ENCODE measurements around the gene SPACA6. TPM values are rescaled to one million over a fixed set of nuclear protein-coding genes. Genes with fewer than 3 reads are reported as not detected.
"Not testable (repeated sequence)": the region's sequence is repeated elsewhere in the genome, so short reads cannot be mapped to it uniquely, and the experiment has no call there.

Gene SPACA6
- polyA plus RNA-seq (ENCODE audit: insufficient read length) = 7.4 TPM

DNA sequence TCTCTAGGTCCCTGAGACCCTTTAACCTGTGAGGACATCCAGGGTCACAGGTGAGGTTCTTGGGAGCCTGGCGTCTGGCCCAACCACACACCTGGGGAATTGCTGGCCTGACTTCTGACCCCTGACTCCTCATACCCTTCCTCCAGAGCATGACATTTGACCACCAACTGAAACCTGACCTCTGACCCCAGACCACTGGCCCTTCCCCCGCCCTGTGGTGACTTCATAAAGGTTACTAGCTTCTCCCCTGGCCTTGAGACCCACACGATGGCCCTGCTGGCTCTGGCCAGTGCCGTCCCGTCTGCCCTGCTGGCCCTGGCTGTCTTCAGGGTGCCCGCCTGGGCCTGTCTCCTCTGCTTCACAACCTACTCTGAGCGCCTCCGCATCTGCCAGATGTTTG is at the start of gene SPACA6:
SPACA6 (plus strand) TSS at position 71 of the 400 bp plus-strand sequence; CDS start at position 268, 197 bp downstream.
- DNase-seq (ENCODE audit: low read depth) = no peak

GRCh38 chr19:51644636-51645271 is 48.4 kb upstream of the SPACA6 start:
- no peak for DNase-seq (ENCODE audit: low read depth)

DNA sequence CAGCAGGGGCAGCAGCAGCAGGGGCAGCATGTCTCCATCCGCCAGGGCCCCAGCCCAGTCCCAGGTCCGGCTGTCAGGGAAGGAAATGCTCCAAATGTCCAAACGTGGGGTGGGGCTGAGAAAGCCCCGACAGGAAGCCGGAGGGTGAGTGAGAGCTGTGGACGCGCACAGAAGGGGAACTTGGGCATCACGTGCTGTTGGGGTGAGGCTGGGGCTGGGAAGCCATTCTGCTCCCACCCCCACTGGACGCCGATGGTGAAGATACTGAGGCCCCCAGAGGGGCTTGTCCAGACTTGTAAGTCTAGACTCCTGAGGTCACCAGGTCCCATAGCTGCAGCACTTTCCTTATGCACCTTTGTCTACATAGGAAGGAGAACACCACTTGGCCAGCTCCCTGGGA is 46.4 kb upstream of the SPACA6 start, which contains the start of gene SIGLEC14:
SIGLEC14 (minus strand) TSS at position 96 of the 400 bp plus-strand sequence; CDS start at position 30, 66 bp downstream.
- DNase-seq (ENCODE audit: low read depth) = not testable (repeated sequence)

DNA sequence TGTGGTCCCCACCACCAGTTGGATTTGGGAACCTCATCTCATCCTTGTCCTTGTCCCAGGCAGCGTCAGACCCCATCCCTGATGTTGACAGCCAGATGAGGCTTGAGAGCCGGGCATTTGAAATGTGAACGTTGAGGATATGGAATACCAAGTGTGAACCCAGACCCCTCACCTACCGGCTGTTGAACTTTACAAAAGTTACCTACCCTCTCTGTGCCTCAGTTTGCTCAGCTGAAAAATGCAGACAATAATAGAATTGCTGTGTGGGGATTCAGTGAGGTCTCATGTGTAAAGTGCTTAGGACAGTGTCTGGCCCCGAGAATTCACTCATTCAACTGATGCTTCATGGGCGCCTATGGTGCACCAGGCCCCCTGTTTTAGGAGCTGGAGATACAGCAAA is 45.8 kb upstream of the SPACA6 start:
- DNase-seq (ENCODE audit: low read depth) = no peak

DNA sequence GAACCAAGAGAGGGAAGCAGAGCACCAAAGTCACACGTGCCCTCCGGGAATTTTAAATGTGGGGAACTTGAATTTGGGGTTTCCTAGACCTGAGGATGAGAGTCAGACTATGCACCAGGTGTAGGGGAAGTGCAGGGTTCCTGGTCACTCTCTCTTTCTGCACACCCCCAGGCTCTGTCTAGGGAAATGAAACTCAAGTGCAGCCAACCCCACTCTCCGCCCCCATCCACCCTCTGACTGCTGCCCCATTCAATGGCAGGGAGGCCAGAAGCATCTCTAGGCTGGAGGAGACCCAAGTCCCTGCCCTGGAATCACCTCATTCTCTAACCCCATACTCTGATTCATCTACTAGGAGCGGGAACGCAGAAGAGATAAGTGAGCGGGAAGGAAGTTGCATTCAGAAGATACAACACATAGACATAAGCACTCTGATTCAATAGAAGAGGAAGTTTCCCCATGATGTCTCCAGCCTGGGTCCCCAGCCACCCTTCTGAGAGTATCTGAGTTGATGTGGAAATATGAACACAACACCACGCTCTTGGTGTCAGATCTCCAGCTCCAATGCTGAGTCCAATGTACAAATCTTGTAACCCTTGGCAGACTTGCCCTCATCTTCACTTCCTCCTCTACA is 41.8 kb upstream of the SPACA6 start:
- no peak for DNase-seq (ENCODE audit: low read depth)

DNA sequence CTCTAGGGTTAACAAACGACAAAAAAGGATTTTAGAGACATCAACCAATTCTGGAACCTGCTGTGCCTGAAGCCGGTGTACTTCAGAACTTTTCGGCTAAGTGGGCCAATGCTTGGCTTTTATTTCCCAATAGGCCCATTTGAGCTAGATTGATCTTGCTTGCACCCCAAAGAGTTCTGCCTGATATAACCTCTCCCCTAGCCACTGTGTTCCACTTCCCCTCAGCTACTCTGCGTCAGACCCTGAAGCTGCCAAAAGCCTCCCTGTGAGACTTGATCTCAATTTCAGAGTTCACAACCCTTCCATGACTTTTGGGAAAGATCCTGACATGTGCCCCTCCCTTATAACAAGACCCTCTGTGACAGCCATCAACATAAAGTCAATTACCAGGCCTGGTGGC is 40.9 kb upstream of the SPACA6 start:
- no peak for DNase-seq (ENCODE audit: low read depth)

GRCh38 chr19:51653162-51653561 is 40.0 kb upstream of the SPACA6 start:
- DNase-seq (ENCODE audit: low read depth) = no peak

DNA sequence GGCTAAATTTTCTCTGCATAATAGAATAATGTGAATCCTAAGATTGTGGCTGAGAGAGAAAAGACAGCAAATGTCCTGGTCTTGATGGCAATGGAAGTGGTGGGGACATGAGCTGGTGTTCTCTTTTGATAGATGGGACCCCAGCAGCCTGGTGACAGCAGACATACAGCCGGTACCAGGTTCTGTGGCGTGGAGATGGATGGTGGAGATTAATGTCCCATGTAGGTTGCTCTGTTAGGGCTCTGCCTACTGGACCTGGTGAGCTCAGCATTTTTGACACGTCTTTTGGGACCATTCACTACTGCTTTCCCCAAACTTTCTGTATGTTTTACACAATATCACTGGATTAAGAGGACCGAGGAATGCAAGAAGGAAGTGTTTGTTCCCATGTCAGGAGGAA is 38.3 kb upstream of the SPACA6 start:
- no peak for DNase-seq (ENCODE audit: low read depth)

- DNase-seq (ENCODE audit: low read depth) = peak; percentile 51
These were observed 32.0 kb upstream of the SPACA6 start for GRCh38 chr19:51660975-51661600.

DNA sequence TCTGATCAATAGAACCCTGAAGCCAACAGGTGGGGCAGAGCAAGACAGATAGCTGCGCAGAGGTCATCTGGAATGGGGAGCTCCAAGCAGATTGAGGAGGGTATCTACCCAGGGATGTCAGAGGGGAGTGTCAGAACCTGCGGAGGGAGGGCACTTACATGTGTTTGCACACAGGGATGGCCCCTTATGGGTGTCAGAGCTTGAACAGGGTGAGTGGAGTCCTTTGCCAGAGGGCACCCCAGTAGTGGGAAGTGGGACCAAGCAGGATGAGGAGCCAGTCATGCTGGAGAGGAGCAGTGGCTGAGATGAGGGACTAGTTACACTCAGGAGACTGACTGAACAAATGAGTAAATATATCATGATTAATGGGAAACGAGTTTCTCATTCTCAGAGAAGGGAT is 29.5 kb upstream of the SPACA6 start:
- DNase-seq (ENCODE audit: low read depth) = no peak

DNA sequence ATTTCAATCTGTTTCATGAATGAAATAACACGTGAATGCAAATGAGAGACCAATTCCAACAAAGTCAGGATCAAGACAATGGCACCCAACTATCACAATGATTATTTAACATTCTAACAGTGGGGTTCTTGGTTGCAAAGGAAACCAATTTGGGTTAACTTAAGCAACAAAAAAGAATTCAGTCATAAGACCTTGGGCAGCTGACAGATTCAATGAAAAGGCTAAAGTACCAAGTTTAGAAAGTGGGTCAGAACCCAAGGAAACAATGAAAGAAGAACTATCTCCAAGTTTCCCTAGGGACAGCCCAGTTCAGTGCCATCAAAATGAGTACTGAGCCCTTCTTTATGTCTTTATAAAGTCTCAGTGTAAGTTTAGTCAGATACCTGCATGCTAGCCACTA is 29.0 kb upstream of the SPACA6 start:
- no peak for DNase-seq (ENCODE audit: low read depth)

GRCh38 chr19:51664997-51665396 is 28.1 kb upstream of the SPACA6 start:
- no peak for DNase-seq (ENCODE audit: low read depth)

- no peak for DNase-seq (ENCODE audit: low read depth)
These were observed 24.9 kb upstream of the SPACA6 start for GRCh38 chr19:51668216-51668615.

DNA sequence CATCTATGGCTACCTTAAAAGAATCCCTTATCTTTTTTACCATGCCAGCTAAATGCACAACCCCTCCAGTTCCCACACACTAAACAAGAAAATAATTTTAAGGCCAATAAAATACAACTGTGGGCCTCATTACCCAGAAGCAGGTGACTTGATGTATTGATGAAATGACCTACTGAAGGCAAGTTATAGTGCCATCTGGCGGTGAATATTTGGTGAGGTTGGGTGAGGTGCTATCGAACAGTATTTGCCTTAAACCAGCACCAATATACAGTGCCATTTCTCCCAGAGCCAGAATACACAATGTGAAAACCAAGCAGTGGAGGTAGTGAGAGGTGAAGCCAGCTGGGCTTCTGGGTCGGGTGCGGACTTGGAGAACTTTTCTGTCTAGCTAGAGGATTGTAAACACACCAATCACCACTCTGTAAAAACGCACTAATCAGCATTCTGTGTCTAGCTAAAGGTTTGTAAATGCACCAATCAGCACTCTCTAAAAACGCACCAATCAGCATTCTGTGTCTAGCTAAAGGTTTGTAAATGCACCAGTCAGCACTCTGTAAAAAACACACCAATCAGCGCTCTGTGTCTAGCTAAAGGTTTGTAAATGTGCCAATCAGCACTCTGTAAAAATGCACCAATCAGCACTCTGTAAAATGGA is 17.1 kb upstream of the SPACA6 start:
- not testable (repeated sequence) for DNase-seq (ENCODE audit: low read depth)

- DNase-seq (ENCODE audit: low read depth) = no peak
These were observed 16.5 kb upstream of the SPACA6 start for GRCh38 chr19:51676566-51677083.

GRCh38 chr19:51680474-51680873 is 12.7 kb upstream of the SPACA6 start:
- DNase-seq (ENCODE audit: low read depth) = no peak

- DNase-seq (ENCODE audit: low read depth) = no peak
These were observed 11.7 kb upstream of the SPACA6 start for GRCh38 chr19:51681286-51681941.

DNA sequence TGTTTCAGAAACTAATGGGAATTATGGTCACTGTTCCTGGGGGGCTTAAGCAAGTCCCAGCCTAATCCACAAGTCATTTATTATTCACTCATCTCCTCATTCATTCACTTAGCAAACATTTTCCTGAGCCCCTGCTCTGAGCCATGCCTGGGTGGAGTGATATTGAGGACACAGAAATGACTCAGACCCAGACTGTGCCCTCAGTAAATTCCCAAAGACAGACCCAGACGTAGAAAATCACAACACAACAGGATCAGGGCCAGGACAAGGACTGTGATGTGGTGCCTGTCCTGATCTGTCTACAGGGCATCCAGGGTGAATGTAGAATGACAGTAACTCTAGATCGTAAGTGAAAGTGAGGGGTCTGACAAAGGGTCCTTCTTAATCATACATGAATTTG is 7.0 kb upstream of the SPACA6 start:
- no peak for DNase-seq (ENCODE audit: low read depth)

- DNase-seq (ENCODE audit: low read depth) = no peak
These were observed 5.1 kb upstream of the SPACA6 start for GRCh38 chr19:51687791-51688670.

DNA sequence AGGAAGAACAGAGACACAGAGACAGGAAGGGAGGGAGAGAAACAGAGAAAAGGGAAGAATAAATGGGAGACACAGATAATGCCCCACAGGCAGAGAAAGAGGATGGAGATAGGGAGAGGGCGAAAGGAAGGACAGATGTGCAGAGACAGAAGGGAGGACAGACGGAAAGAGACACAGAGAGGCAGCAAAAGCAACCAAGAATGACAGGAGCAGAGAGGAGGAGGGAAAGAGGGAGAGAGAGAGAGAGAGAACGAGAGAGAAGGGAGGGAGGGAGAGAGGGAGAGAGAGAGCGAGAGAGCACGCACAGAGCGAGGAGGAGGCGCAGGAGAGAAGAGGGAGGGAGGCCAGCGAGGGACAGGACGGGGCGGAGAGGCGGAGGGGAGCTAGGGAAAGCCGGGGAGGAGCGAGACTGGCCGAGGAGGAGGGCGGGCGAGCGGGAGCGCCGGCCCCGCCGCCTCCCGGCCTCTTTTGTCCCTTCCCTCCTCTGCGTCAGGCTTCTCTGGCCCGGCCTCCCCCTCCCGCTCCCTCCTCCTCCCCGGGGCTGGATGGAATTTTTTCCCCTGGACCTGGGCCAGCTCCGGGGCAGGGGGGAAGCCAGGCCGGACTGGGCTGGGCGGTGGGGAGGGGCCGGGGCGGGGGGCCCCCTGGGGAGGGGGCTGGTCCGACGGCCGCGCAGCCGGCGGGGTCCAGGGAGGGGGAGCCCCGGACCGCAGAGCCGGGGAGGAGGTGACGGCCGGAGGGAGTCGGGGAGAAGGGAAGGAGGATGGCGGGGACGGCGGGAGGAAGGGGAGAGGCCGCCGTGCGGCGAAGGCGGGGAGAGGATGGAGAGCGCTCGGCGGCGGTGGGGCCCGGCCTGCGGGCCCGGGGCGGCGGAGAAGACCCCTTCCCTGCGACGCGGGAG is 4.2 kb upstream of the SPACA6 start:
- peak; percentile 89 for DNase-seq (ENCODE audit: low read depth)
